Mesothelial cell of epicardium (in vitro differentiated cells): Measurements from ENCODE around the gene PTPRK. TPM values are rescaled to one million over a fixed set of nuclear protein-coding genes. Genes with fewer than 3 reads are reported as not detected.

Source experiments
- DNase-seq, 2 experiments: peaks; one replicate each; pipeline ENCODE4 v3.0.0; 2021; ENCODE audit warnings: low spot score in 2 of 2; ENCODE audit not compliant: unreplicated experiment in 2 of 2
- H3K27ac Mint-ChIP-seq: 2 replicates; pipeline ENCODE4 v1.8.0; 2021; ENCODE audit warnings: mixed read lengths
- H3K27me3 Mint-ChIP-seq: 2 replicates; pipeline ENCODE4 v1.8.0; 2021; ENCODE audit warnings: low read depth, mixed read lengths
- H3K36me3 Mint-ChIP-seq: 2 replicates; pipeline ENCODE4 v1.8.0; 2021; ENCODE audit warnings: mixed read lengths
- H3K4me1 Mint-ChIP-seq: 2 replicates; pipeline ENCODE4 v1.8.0; 2021; ENCODE audit warnings: mixed read lengths
- H3K4me3 Mint-ChIP-seq: 2 replicates; pipeline ENCODE4 v1.8.0; 2021; ENCODE audit warnings: mild to moderate bottlenecking, moderate library complexity, mixed read lengths
- H3K9me3 Mint-ChIP-seq: 2 replicates; pipeline ENCODE4 v1.8.0; 2021; ENCODE audit warnings: mixed read lengths
- CTCF ChIP-seq: fragments of 200-600 bp; sonication (generic); IDR thresholded peaks from one replicate; pipeline ENCODE4 v1.5.0; 2021; ENCODE audit warnings: antibody characterized with exemption; ENCODE audit not compliant: unreplicated experiment
- total RNA-seq: library from RNA; stranded (reverse); gene quantifications from 3 replicates; pipeline ENCODE4 v1.2.1, GENCODE V29; 2021

Gene PTPRK
- total RNA-seq, 1 donor from 2014 or later, result 93.7 TPM

- peaks cover 20% of the 10 kb centered on the region for H3K4me1 Mint-ChIP-seq
- no peak for DNase-seq
- peaks cover 3% of the 10 kb centered on the region for H3K9me3 Mint-ChIP-seq
- TF ChIP-seq CTCF, result no peak
- H3K27me3 Mint-ChIP-seq, result no peaks in the 10 kb centered on the region
- no peak overlapping the region for H3K27ac Mint-ChIP-seq
- H3K4me3 Mint-ChIP-seq, result no peak overlapping the region
- peaks cover 5% of the 10 kb centered on the region for H3K36me3 Mint-ChIP-seq
Measured at GRCh38 chr6:128249429-128249828, 271.0 kb downstream of the PTPRK start.

GRCh38 chr6:128246472-128247260, 273.7 kb downstream of the PTPRK start:
- peaks cover 3% of the 10 kb centered on the region for H3K9me3 Mint-ChIP-seq
- no peaks in the 10 kb centered on the region for H3K27me3 Mint-ChIP-seq
- H3K4me1 Mint-ChIP-seq, result peaks cover 5% of the 10 kb centered on the region
- DNase-seq, result no peak
- no peak for TF ChIP-seq CTCF
- H3K4me3 Mint-ChIP-seq, result no peak overlapping the region
- H3K27ac Mint-ChIP-seq, result no peak overlapping the region
- H3K36me3 Mint-ChIP-seq, result peaks cover 5% of the 10 kb centered on the region

GRCh38 chr6:128244751-128245405, 275.5 kb downstream of the PTPRK start:
- peaks cover 3% of the 10 kb centered on the region for H3K9me3 Mint-ChIP-seq
- peaks cover 9% of the 10 kb centered on the region for H3K4me1 Mint-ChIP-seq
- DNase-seq, result no peak
- H3K36me3 Mint-ChIP-seq, result peaks cover 5% of the 10 kb centered on the region
- no peak overlapping the region for H3K27ac Mint-ChIP-seq
- no peaks in the 10 kb centered on the region for H3K27me3 Mint-ChIP-seq
- TF ChIP-seq CTCF, result no peak
- no peak overlapping the region for H3K4me3 Mint-ChIP-seq

- TF ChIP-seq CTCF, result no peak
- Mint-ChIP-seq H3K4me1 (peaks cover 13% of the 10 kb centered on the region), H3K27ac (no peak overlapping the region), H3K36me3 (no peaks in the 10 kb centered on the region), H3K9me3 (no peaks in the 10 kb centered on the region), H3K4me3 (no peak overlapping the region), H3K27me3 (no peaks in the 10 kb centered on the region)
- DNase-seq, result no peak
Measured at GRCh38 chr6:128242765-128243403, 277.5 kb downstream of the PTPRK start.

GRCh38 chr6:128241216-128241615, 279.2 kb downstream of the PTPRK start:
- Mint-ChIP-seq H3K4me1 (peaks cover 9% of the 10 kb centered on the region), H3K36me3 (peaks cover 7% of the 10 kb centered on the region), H3K27ac (no peak overlapping the region), H3K9me3 (no peaks in the 10 kb centered on the region), H3K4me3 (no peak overlapping the region), H3K27me3 (no peaks in the 10 kb centered on the region)
- no peak for TF ChIP-seq CTCF
- no peak for DNase-seq
